ENCODE measurements around the gene YOD1. TPM values are rescaled to one million over a fixed set of nuclear protein-coding genes. Genes with fewer than 3 reads are reported as not detected.

Gene YOD1
- total RNA-seq, 1 donor from 2014 or later = 10.8 TPM

DNA sequence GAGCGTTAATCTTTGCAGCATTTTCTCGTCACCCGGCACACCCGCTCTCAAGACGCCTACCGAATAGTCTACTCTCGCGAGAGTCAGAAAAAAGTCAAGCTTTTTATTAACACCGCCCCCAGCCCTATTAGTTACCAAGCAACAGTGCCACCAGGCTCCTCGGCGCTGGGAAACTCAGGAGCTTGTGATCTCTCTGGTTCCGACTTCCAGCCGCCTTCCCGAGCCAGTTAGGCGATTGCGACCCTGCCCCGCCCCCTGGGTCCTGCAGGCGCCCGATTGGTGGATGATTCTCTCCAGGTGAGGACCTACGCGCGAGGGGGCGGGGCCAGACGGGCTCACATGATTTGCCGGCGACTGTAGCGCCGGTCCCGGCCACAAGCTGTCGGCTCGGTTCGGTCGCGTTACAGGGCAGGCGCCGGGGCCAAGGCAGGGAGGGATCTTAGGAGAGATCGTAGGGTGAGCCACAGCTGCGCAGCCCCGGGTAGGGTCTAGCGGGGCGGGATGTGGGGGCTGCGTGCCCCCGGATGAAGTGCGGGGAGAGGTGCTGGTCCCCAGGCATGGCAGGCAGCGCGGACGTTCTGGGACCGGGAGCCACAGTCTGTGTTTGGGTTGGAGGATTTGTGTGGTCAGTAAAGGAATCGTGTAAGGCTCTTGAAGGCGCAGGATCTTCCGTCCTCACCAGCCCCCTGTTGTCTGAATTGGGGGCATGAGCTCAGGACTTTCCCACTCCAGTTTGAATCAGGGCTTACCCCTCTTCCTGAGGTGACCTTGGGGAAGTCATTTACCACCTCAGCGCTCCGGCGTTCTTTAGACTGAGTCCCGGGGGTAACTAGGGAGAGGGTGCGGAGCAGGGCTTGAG is 2.1 kb upstream of the YOD1 start, which contains the start of gene PFKFB2:
PFKFB2 (plus strand) TSS at position 365 of the 859 bp plus-strand sequence. CDS start 1,443 bp downstream, outside the sequence.
- no peaks in the 10 kb centered on the region for H3K27me3 Mint-ChIP-seq
- intact Hi-C loops (cut with micrococcal nuclease) = loop anchor here (1.0 to 5.0 kb wide), 5 partner anchors 131 to 441 kb away; partner anchors contain the start of genes CD55, CR2, EIF2D and FCMR
- H3K36me3 Mint-ChIP-seq (ENCODE audit: low read depth) = peaks cover 26% of the 10 kb centered on the region
- DNase-seq = peak; percentile 94
- POLR2A ChIA-PET = interaction anchor here (0.6 to 1.9 kb wide), 8 partner anchors 18 to 770 kb away, joined by 3 to 18 read pairs (median 8); partner anchors contain the start of genes CD55, CR1 and CR2
- peak within 1 kb of the TSS; percentile 98 for H3K27ac Mint-ChIP-seq
- H3K4me3 Mint-ChIP-seq = peak within 1 kb of the TSS; percentile 98
- TF ChIP-seq, protein P1, sequence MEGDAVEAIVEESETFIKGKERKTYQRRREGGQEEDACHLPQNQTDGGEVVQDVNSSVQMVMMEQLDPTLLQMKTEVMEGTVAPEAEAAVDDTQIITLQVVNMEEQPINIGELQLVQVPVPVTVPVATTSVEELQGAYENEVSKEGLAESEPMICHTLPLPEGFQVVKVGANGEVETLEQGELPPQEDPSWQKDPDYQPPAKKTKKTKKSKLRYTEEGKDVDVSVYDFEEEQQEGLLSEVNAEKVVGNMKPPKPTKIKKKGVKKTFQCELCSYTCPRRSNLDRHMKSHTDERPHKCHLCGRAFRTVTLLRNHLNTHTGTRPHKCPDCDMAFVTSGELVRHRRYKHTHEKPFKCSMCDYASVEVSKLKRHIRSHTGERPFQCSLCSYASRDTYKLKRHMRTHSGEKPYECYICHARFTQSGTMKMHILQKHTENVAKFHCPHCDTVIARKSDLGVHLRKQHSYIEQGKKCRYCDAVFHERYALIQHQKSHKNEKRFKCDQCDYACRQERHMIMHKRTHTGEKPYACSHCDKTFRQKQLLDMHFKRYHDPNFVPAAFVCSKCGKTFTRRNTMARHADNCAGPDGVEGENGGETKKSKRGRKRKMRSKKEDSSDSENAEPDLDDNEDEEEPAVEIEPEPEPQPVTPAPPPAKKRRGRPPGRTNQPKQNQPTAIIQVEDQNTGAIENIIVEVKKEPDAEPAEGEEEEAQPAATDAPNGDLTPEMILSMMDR (IDR thresholded peaks at IDR 0.05) = no peak
- peak; percentile 86 for ATAC-seq (ENCODE audit: low read depth)
- peaks cover 56% of the 10 kb centered on the region for H3K4me1 Mint-ChIP-seq
- CTCF ChIA-PET = interaction anchor here (0.6 to 2.1 kb wide), 10 partner anchors 21 to 590 kb away, joined by 3 to 10 read pairs (median 3); partner anchors contain the start of gene CR2
- H3K9me3 Mint-ChIP-seq = no peaks in the 10 kb centered on the region

DNA sequence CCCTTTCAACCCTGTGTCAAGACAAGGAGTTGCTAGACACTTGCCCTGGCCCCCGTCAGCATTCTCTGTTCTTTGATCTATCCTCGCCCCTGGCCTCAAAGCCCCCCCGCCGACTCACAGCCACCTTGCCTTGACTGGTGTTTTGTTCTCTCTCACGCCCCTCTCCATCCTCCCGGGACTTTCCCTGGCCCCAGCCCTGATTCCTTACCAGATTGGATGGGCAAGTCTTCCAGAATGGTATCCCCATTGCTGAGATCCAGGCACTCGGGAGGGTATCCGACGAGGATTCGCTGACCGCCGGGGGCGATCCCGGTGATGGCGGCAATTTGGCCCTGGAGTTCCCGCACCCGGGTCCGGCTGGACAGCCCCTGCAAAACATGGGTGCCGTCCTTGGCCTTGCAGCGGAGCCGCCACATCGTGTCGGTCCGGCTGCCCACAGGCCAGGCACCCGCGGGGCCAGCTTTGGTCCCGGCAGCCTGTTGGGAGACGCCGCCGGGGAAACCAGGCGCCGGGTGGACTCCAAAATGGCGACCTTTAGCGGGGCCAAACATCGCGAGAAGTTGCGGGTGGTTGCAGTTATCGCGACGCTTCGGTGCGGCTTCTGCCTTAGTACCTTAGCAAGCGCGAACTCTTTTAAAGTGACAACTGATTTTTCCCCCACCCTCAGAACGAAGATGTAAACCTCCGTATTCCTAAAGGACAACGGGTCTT is 373 bp downstream of the YOD1 start:
- Mint-ChIP-seq H3K27me3 (no peaks in the 10 kb centered on the region), H3K4me1 (peaks cover 71% of the 10 kb centered on the region), H3K4me3 (peak overlapping the region; percentile 98), H3K36me3 (ENCODE audit: low read depth) (peaks cover 46% of the 10 kb centered on the region), H3K27ac (peak overlapping the region; percentile 92), H3K9me3 (no peaks in the 10 kb centered on the region)
- ATAC-seq (ENCODE audit: low read depth) = peak; percentile 51
- POLR2A ChIA-PET = interaction anchor here (0.6 to 1.6 kb wide), 4 partner anchors 18 to 449 kb away, joined by 3 to 5 read pairs (median 4); partner anchors contain the start of genes C1orf116 and EIF2D
- TF ChIP-seq, protein P1 (IDR thresholded peaks at IDR 0.05) = no peak
- peak; percentile 74 for DNase-seq
- intact Hi-C loops (cut with micrococcal nuclease) = loop anchor here (1.0 to 5.0 kb wide), 5 partner anchors 27 to 449 kb away; partner anchors contain the start of genes EIF2D and FCMR
- CTCF ChIA-PET = interaction anchor here (0.7 to 3.0 kb wide), 13 partner anchors 8 to 451 kb away, joined by 3 to 26 read pairs (median 4); partner anchors contain the start of genes CR1 and CR2

DNA sequence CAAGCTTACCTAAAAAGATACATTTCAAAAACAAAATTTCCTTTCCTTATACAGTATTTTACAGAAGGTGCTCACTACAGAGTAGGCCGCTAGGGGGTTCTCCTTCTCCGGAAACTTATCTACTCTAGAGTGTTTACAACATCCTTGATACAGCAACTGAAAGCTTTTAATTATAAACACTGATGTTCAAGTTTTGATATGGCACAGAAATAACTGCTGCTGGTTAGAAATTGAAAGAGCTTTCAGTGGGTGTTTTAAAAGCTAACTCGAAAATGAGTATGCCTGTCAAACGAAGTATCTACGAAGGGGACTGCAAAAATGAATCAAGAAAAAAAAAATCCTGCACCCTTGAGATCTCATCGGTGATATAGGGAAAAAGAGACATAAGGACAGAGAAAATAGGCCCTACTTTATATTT is 1.0 kb downstream of the YOD1 start:
- no peaks in the 10 kb centered on the region for H3K9me3 Mint-ChIP-seq
- intact Hi-C loops (cut with micrococcal nuclease) = loop anchor here (1.0 to 5.0 kb wide), 5 partner anchors 27 to 449 kb away; partner anchors contain the start of genes EIF2D and FCMR
- no peak for DNase-seq
- H3K27me3 Mint-ChIP-seq = no peaks in the 10 kb centered on the region
- TF ChIP-seq, protein P1 (IDR thresholded peaks at IDR 0.05) = peak; percentile 55
- H3K4me1 Mint-ChIP-seq = peaks cover 67% of the 10 kb centered on the region
- H3K36me3 Mint-ChIP-seq (ENCODE audit: low read depth) = peaks cover 48% of the 10 kb centered on the region
- peak overlapping the region; percentile 98 for H3K4me3 Mint-ChIP-seq
- peak; percentile 16 for ATAC-seq (ENCODE audit: low read depth)
- CTCF ChIA-PET = interaction anchor here (0.7 to 3.0 kb wide), 14 partner anchors 9 to 452 kb away, joined by 3 to 26 read pairs (median 4); partner anchors contain the start of genes CR1 and CR2
- H3K27ac Mint-ChIP-seq = peak overlapping the region; percentile 92
- POLR2A ChIA-PET = interaction anchor here (0.8 to 1.6 kb wide), 3 partner anchors 18 to 449 kb away, joined by 3 to 5 read pairs (median 4); partner anchors contain the start of genes C1orf116 and EIF2D

DNA sequence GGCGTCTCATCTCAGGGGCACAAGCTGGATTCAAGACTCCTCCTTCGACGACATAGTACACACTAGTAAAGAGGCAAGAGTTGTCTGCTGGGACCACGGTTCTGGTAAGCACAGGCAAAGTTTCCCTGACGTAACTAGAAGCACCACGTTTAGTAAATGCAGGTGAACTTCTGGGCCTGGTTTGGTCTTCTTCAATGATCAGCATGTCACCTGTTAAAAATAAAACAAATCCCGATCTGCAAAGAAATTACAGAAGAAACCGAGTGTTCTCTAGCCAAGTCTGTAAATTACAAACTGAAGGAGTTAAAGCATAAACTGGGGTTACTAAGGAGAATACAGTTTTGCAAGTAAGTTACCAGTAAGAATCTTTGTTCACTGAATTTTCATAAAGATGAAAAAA is 1.5 kb downstream of the YOD1 start:
- Mint-ChIP-seq H3K27ac (no peak overlapping the region), H3K4me1 (peaks cover 64% of the 10 kb centered on the region), H3K36me3 (ENCODE audit: low read depth) (peaks cover 52% of the 10 kb centered on the region), H3K4me3 (peak overlapping the region; percentile 98), H3K9me3 (no peaks in the 10 kb centered on the region), H3K27me3 (no peaks in the 10 kb centered on the region)
- intact Hi-C loops (cut with micrococcal nuclease) = no loop called here
- DNase-seq (no peak), ATAC-seq (ENCODE audit: low read depth) (no peak)
- ChIA-PET CTCF (interaction anchor here (0.8 to 3.0 kb wide), 12 partner anchors 8 to 453 kb away, joined by 3 to 26 read pairs (median 5); partner anchors contain the start of genes CR1 and CR2), POLR2A (interaction anchor here (0.8 to 1.6 kb wide), 3 partner anchors 17 to 450 kb away, joined by 3 to 5 read pairs (median 4); partner anchors contain the start of genes C1orf116 and EIF2D)
- TF ChIP-seq, protein P1 (IDR thresholded peaks at IDR 0.05) = no peak
